WTC11 (cell line): ENCODE data around the gene NHSL2. TPM values are rescaled to one million over a fixed set of nuclear protein-coding genes. Genes with fewer than 3 reads are reported as not detected.

Source experiments
- ATAC-seq: fragments of 200-7000 bp; cut with Tn5 transposase; 2 replicates; pipeline ENCODE4 v1.10.0; 2021; ENCODE audit warnings: mild to moderate bottlenecking, moderate library complexity
- CTCF ChIA-PET: fragments of 300-600 bp; sonication (Branson Sonifier 250); formaldehyde crosslinking; loops from one replicate; lab custom pipeline; 2021; ENCODE audit warnings: antibody characterized with exemption; lab: Charles Lee
- POLR2A ChIA-PET: fragments of 350-600 bp; sonication (Branson Sonifier 250); formaldehyde crosslinking; loops from one replicate; lab custom pipeline; 2021; ENCODE audit warnings: antibody characterized with exemption; lab: Charles Lee
- DNase-seq: peaks from one replicate; pipeline ENCODE4 v3.0.0; 2021; ENCODE audit warnings: low spot score
- H3K27ac Mint-ChIP-seq: 2 replicates; pipeline ENCODE4 v1.8.0; 2021; ENCODE audit warnings: mixed read lengths
- H3K27me3 Mint-ChIP-seq: 2 replicates; pipeline ENCODE4 v1.8.0; 2021; ENCODE audit warnings: low read depth, mild to moderate bottlenecking, moderate library complexity, mixed read lengths
- H3K36me3 Mint-ChIP-seq: 2 replicates; pipeline ENCODE4 v1.8.0; 2021; ENCODE audit warnings: mixed read lengths
- H3K4me1 Mint-ChIP-seq: 2 replicates; pipeline ENCODE4 v1.8.0; 2022; ENCODE audit warnings: mixed read lengths
- H3K4me3 Mint-ChIP-seq: 2 replicates; pipeline ENCODE4 v1.8.0; 2021; ENCODE audit warnings: mild to moderate bottlenecking, moderate library complexity, mixed read lengths
- H3K9me3 Mint-ChIP-seq: 2 replicates; pipeline ENCODE4 v1.8.0; 2021; ENCODE audit warnings: mixed read lengths
- ATF1 ChIP-seq: sonication (generic); formaldehyde crosslinking; IDR thresholded peaks from 2 replicates; pipeline ENCODE4 v1.8.1; 2023; ENCODE audit warnings: mild to moderate bottlenecking, moderate library complexity, missing genetic modification reagents
- ATF3 ChIP-seq: sonication (generic); formaldehyde crosslinking; conservative IDR thresholded peaks from 2 replicates; pipeline ENCODE4 v1.8.1; 2022; ENCODE audit warnings: mild to moderate bottlenecking, missing genetic modification reagents
- E2F4 ChIP-seq: sonication (generic); formaldehyde crosslinking; IDR thresholded peaks from 2 replicates; pipeline ENCODE4 v1.8.1; 2022; ENCODE audit warnings: low read depth, mild to moderate bottlenecking, moderate library complexity, missing genetic modification reagents, borderline replicate concordance
- ETV6 ChIP-seq: sonication (generic); formaldehyde crosslinking; IDR thresholded peaks from 2 replicates; pipeline ENCODE4 v1.8.1; 2022; ENCODE audit warnings: mild to moderate bottlenecking, missing genetic modification reagents
- GTF2I ChIP-seq: fragments of 250-450 bp; sonication (Bioruptor Pico); conservative IDR thresholded peaks from 2 replicates; pipeline ENCODE4 v1.4.0; 2021; ENCODE audit warnings: mild to moderate bottlenecking
- JAZF1 ChIP-seq: fragments of 250-450 bp; sonication (Bioruptor Pico); IDR thresholded peaks from 2 replicates; pipeline ENCODE4 v1.9.0; 2021; ENCODE audit warnings: moderate library complexity, mild to moderate bottlenecking, inconsistent platforms
- MLX ChIP-seq: sonication (generic); formaldehyde crosslinking; IDR thresholded peaks from 2 replicates; pipeline ENCODE4 v1.8.1; 2023; ENCODE audit warnings: mild to moderate bottlenecking, missing genetic modification reagents, moderate library complexity
- MXD4 ChIP-seq: fragments of 250-450 bp; sonication (Bioruptor Pico); IDR thresholded peaks from 2 replicates; pipeline ENCODE4 v1.8.0; 2021; ENCODE audit warnings: mild to moderate bottlenecking, moderate library complexity, borderline replicate concordance
- OVOL2 ChIP-seq: fragments of 250-450 bp; sonication (Bioruptor Pico); IDR thresholded peaks from 2 replicates; pipeline ENCODE4 v1.9.0; 2021; ENCODE audit warnings: mild to moderate bottlenecking, borderline replicate concordance
- SMAD4 ChIP-seq: sonication (generic); formaldehyde crosslinking; IDR thresholded peaks from 2 replicates; pipeline ENCODE4 v1.8.0; 2022; ENCODE audit warnings: mild to moderate bottlenecking, missing genetic modification reagents
- TCF7 ChIP-seq: sonication (generic); formaldehyde crosslinking; IDR thresholded peaks from 2 replicates; pipeline ENCODE4 v1.8.0; 2022; ENCODE audit warnings: mild to moderate bottlenecking, low read depth, missing genetic modification reagents, moderate library complexity
- ZNF138 ChIP-seq: sonication (generic); formaldehyde crosslinking; conservative IDR thresholded peaks from 2 replicates; pipeline ENCODE4 v1.8.1; 2022; ENCODE audit warnings: mild to moderate bottlenecking, moderate library complexity, missing genetic modification reagents
- ZNF317 ChIP-seq: sonication (generic); formaldehyde crosslinking; IDR thresholded peaks from 2 replicates; pipeline ENCODE4 v1.8.1; 2023; ENCODE audit warnings: low read depth, mild to moderate bottlenecking, moderate library complexity, missing genetic modification reagents, borderline replicate concordance
- ZNF423 ChIP-seq: fragments of 250-450 bp; sonication (Bioruptor Pico); IDR thresholded peaks from 2 replicates; pipeline ENCODE4 v2.1.2; 2022; ENCODE audit warnings: mild to moderate bottlenecking, moderate library complexity
- total RNA-seq: library from RNA; stranded (reverse); gene quantifications from 3 replicates; pipeline ENCODE4 v1.2.3, GENCODE V29; 2021
- TF ChIP-seq, protein P1 (sequence below): sonication (generic); formaldehyde crosslinking; IDR thresholded peaks from 2 replicates; pipeline ENCODE4 v1.8.0; 2023; ENCODE audit warnings: missing genetic modification reagents, mild to moderate bottlenecking, borderline replicate concordance
- TF ChIP-seq, protein P2 (sequence below): sonication (generic); formaldehyde crosslinking; IDR thresholded peaks from 2 replicates; pipeline ENCODE4 v1.8.1; 2022; ENCODE audit warnings: mild to moderate bottlenecking, moderate library complexity, missing genetic modification reagents
- TF ChIP-seq, protein P3 (sequence below): sonication (generic); formaldehyde crosslinking; IDR thresholded peaks from 2 replicates; pipeline ENCODE4 v1.8.1; 2022; ENCODE audit warnings: mild to moderate bottlenecking, missing genetic modification reagents, moderate library complexity, borderline replicate concordance

NHSL2 gene
- total RNA-seq, 1 experiment from 2014 or later: 7.9 TPM

DNA sequence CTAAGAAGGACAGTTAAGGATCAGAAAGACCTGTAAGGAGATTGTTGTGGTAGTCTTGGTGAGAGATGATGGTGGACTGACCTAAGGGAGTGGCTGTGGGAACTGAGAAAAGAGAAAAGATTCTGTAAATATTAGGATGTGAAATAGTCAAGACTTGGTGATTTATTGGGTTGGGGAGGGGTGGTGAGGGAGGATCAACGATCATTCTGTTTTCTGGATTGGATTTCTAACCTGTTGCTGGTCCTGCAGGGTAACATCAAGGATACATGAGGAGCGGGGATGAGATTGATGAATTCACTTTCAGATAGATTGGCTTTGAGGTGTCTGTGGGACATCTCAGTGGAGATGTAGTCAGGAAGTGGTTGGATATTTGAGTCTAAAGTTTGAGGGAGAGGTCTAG, 272.3 kb downstream of the NHSL2 start:
- ChIA-PET CTCF (no interaction called here), POLR2A (interaction anchor here (0.6 kb wide), 1 partner anchor 52 kb away, joined by 5 read pairs; no protein-coding TSS in a partner anchor)
- ATAC-seq: no peak
- Mint-ChIP-seq H3K4me3 (no peak overlapping the region), H3K9me3 (no peaks in the 10 kb centered on the region), H3K36me3 (no peaks in the 10 kb centered on the region), H3K27ac (no peak overlapping the region), H3K27me3 (no peaks in the 10 kb centered on the region), H3K4me1 (no peaks in the 10 kb centered on the region)
- DNase-seq: no peak
- TF ChIP-seq, protein P1, sequence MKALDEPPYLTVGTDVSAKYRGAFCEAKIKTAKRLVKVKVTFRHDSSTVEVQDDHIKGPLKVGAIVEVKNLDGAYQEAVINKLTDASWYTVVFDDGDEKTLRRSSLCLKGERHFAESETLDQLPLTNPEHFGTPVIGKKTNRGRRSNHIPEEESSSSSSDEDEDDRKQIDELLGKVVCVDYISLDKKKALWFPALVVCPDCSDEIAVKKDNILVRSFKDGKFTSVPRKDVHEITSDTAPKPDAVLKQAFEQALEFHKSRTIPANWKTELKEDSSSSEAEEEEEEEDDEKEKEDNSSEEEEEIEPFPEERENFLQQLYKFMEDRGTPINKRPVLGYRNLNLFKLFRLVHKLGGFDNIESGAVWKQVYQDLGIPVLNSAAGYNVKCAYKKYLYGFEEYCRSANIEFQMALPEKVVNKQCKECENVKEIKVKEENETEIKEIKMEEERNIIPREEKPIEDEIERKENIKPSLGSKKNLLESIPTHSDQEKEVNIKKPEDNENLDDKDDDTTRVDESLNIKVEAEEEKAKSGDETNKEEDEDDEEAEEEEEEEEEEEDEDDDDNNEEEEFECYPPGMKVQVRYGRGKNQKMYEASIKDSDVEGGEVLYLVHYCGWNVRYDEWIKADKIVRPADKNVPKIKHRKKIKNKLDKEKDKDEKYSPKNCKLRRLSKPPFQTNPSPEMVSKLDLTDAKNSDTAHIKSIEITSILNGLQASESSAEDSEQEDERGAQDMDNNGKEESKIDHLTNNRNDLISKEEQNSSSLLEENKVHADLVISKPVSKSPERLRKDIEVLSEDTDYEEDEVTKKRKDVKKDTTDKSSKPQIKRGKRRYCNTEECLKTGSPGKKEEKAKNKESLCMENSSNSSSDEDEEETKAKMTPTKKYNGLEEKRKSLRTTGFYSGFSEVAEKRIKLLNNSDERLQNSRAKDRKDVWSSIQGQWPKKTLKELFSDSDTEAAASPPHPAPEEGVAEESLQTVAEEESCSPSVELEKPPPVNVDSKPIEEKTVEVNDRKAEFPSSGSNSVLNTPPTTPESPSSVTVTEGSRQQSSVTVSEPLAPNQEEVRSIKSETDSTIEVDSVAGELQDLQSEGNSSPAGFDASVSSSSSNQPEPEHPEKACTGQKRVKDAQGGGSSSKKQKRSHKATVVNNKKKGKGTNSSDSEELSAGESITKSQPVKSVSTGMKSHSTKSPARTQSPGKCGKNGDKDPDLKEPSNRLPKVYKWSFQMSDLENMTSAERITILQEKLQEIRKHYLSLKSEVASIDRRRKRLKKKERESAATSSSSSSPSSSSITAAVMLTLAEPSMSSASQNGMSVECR: no peak
- TF ChIP-seq ZNF423 (CRISPR knock-in tag) (no peak), GTF2I (CRISPR knock-in tag) (no peak), OVOL2 (CRISPR knock-in tag) (no peak), MXD4 (CRISPR knock-in tag) (no peak), E2F4 (CRISPR knock-in tag) (no peak), ATF3 (CRISPR knock-in tag) (no peak), JAZF1 (CRISPR knock-in tag) (no peak), ETV6 (CRISPR knock-in tag) (no peak), ATF1 (no peak), TCF7 (CRISPR knock-in tag) (no peak), ZNF138 (CRISPR knock-in tag) (no peak), SMAD4 (CRISPR knock-in tag) (no peak), MLX (CRISPR knock-in tag) (no peak), ZNF317 (no peak)
- TF ChIP-seq, protein P2, sequence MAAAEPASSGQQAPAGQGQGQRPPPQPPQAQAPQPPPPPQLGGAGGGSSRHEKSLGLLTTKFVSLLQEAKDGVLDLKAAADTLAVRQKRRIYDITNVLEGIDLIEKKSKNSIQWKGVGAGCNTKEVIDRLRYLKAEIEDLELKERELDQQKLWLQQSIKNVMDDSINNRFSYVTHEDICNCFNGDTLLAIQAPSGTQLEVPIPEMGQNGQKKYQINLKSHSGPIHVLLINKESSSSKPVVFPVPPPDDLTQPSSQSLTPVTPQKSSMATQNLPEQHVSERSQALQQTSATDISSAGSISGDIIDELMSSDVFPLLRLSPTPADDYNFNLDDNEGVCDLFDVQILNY (CRISPR knock-in tag): no peak
- TF ChIP-seq, protein P3, sequence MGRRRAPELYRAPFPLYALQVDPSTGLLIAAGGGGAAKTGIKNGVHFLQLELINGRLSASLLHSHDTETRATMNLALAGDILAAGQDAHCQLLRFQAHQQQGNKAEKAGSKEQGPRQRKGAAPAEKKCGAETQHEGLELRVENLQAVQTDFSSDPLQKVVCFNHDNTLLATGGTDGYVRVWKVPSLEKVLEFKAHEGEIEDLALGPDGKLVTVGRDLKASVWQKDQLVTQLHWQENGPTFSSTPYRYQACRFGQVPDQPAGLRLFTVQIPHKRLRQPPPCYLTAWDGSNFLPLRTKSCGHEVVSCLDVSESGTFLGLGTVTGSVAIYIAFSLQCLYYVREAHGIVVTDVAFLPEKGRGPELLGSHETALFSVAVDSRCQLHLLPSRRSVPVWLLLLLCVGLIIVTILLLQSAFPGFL (CRISPR knock-in tag): no peak
